Measurements from ENCODE around the gene SOWAHC.

DNA sequence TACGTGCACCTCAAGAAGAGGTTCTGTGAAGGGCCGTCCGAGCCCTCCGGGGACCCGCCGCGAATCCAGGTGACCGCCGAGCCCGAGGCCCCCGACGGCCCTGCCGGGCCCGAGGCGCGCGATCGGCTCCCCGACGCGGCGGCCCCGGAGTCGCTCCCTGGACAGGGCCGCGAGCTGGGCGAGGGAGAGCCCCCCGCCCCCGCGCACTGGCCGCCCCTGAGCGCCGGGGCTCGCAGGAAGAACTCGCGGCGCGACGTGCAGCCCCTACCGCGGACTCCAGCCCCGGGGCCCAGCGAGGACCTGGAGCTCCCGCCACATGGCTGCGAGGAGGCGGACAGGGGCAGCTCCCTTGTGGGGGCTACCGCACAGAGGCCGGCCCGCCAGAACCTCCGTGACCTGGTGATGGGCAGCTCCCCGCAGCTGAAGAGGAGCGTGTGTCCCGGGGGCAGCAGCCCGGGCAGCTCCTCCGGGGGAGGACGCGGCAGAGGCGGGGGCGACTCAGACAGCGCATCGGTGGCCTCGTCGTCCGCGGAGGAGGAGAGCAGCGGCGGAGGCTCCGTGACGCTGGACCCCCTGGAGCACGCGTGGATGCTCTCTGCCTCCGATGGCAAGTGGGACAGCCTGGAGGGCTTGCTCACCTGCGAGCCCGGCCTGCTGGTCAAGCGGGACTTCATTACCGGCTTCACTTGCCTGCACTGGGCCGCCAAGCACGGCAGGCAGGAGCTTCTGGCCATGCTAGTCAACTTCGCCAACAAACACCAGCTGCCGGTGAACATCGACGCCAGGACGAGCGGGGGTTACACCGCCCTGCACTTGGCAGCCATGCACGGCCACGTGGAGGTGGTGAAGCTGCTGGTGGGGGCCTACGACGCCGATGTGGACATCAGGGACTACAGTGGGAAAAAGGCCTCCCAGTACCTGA lies 812 bp downstream of the SOWAHC start:
- TF ChIP-seq CTCF (IDR thresholded peaks at IDR 0.05) (no peak), POLR2AphosphoS5 (IDR thresholded peaks at IDR 0.05; ENCODE audit: insufficient read depth in 1 of 2, low read depth in 1 of 2) (peak in 1 of 2 donors; percentile 20), POLR2A (IDR thresholded peaks at IDR 0.05) (no peak)
